CD4-positive, alpha-beta T cell treated with Interleukin-15 for 1 hour (primary cell): ENCODE measurements around the gene HRK.

Experiments
- DNase-seq: peaks from one replicate; pipeline ENCODE4 v3.0.0-alpha.2; 2020

Gene HRK

GRCh38 chr12:116864371-116865160, 16.7 kb downstream of the HRK start:
- no peak for DNase-seq

- DNase-seq: no peak
Observed at GRCh38 chr12:116863275-116863767, 17.9 kb downstream of the HRK start.

GRCh38 chr12:116862167-116862566, 19.1 kb downstream of the HRK start:
- DNase-seq: no peak

- peak; percentile 58 for DNase-seq
Observed at GRCh38 chr12:116861320-116861719, 19.9 kb downstream of the HRK start.

- DNase-seq: no peak
Observed at GRCh38 chr12:116860263-116860662, 21.0 kb downstream of the HRK start.

- DNase-seq: no peak
Observed at GRCh38 chr12:116859079-116859478, 22.2 kb downstream of the HRK start.

GRCh38 chr12:116856729-116857128, 24.5 kb downstream of the HRK start:
- DNase-seq: no peak

GRCh38 chr12:116855744-116856470, 25.3 kb downstream of the HRK start:
- no peak for DNase-seq

GRCh38 chr12:116853507-116853906, 27.7 kb downstream of the HRK start:
- no peak for DNase-seq

- no peak for DNase-seq
Observed at GRCh38 chr12:116852303-116852702, 28.9 kb downstream of the HRK start.

GRCh38 chr12:116849216-116849615, 32.0 kb downstream of the HRK start:
- DNase-seq: no peak

- DNase-seq: no peak
Observed at GRCh38 chr12:116843085-116843484, 38.2 kb downstream of the HRK start.

GRCh38 chr12:116839287-116839830, 41.9 kb downstream of the HRK start:
- no peak for DNase-seq

GRCh38 chr12:116838365-116838764, 42.9 kb downstream of the HRK start:
- DNase-seq: no peak

- no peak for DNase-seq
Observed at GRCh38 chr12:116837097-116837496, 44.1 kb downstream of the HRK start.

GRCh38 chr12:116835484-116835883, 45.8 kb downstream of the HRK start:
- no peak for DNase-seq

GRCh38 chr12:116833474-116833873, 47.8 kb downstream of the HRK start:
- no peak for DNase-seq

- DNase-seq: no peak
Observed at GRCh38 chr12:116832353-116832752, 48.9 kb downstream of the HRK start.

GRCh38 chr12:116827432-116827831, 53.8 kb downstream of the HRK start:
- DNase-seq: no peak

- DNase-seq: no peak
Observed at GRCh38 chr12:116821291-116821690, 60.0 kb downstream of the HRK start.

- DNase-seq: no peak
Observed at GRCh38 chr12:116820064-116820656, 61.1 kb downstream of the HRK start.

GRCh38 chr12:116818948-116819832, 62.1 kb downstream of the HRK start:
- peak; percentile 92 for DNase-seq
